Renal cortex interstitium (tissue), 11 donors: Measurements from ENCODE around the gene COL13A1. TPM values are rescaled to one million over a fixed set of nuclear protein-coding genes. Genes with fewer than 3 reads are reported as not detected.

ENCODE experiments used
- DNase-seq, 11 donors: peaks; one replicate each; pipeline ENCODE4 v3.0.0-alpha.2; 2013; ENCODE audit warnings: low read depth in 9 of 11, low spot score in 4 of 11; ENCODE audit errors: extremely low read depth in 1 of 11
- polyA plus RNA-seq, 3 donors: library from polyadenylated mRNA; unstranded; fragments of 120-200 nt; gene quantifications; one replicate each; pipeline ENCODE4 v1.2.1, GENCODE V29; 2013; ENCODE audit not compliant: insufficient read length in 3 of 3

COL13A1 gene
- polyA plus RNA-seq, 3 donors = 23.1 to 28.3 (median 23.4) TPM

GRCh38 chr10:69838418-69838817 lies 36.7 kb downstream of the COL13A1 start:
- DNase-seq = no peak

DNA sequence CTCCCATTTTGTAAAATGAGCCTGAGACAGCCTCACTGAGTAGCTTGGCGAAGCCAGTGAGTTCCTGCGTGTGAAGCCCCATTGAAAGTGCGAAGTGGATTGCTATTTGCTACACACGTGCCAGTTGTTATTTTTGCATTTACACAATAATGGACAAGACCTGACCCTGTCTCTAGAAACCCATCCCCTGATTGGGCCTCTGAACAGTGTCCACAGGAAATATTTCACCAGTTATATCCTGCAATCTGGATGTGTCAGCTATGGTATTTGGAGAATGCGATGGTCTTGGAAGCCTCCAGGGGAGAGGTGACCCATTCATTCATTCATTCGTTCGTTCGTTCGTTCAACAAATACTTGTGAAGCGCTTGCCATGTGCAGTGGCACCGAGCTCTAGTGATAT lies 37.1 kb downstream of the COL13A1 start:
- DNase-seq = no peak

DNA sequence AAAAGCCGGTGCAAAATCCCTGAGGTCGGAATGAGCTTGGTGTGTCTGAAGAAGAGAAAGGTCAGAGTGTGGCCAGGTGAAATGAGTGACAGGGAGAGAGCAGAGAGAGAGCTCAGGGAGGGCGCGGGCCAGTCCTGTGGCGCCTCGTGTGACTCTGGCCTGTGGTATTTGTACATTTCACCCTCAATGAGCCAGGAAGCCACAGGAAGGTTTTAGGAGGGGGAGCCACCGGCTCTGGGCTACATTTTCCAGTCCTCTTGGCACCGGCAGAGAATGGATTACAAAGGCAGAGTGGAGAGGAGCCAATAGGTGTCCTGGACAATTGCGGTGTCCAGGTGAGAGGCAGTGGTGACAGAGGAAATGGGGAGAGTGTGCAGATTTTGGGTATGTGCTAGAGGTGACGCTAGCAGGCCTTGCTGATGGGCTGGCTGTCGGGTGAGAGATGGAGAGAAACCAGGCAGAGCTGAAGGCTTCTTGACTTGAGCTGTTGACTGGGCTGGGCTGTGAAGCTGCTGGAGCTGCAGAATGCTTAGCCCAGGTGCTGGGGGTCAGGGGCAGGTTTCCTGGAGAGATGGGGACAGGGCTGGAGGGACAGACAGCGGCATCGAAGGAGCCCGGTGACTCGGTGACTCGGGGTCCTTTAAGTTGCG lies 38.1 kb downstream of the COL13A1 start:
- DNase-seq = no peak

DNA sequence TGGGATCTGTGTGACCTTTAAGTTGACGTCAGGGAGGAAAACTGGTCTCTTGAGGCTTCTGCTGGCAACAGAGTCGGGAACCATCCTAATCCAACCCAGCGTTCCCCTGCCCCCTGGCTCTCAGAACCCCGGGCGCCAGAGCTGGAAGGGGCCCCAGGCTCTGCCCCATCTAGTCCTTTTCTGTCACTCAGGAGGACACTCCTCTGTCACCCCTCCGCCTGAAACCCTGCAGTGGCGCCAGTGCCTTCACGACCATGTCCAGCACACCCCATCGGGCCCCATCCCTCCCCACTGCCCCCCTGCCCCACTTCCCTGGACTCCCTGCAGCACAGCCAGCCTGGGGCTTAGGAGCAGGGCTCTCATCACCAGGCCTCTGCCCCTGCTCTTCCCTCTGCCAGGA lies 39.1 kb downstream of the COL13A1 start:
- DNase-seq = no peak

GRCh38 chr10:69842020-69842419 lies 40.3 kb downstream of the COL13A1 start:
- DNase-seq = no peak

- DNase-seq = no peak
Measured at GRCh38 chr10:69842882-69843281, 41.2 kb downstream of the COL13A1 start.

DNA sequence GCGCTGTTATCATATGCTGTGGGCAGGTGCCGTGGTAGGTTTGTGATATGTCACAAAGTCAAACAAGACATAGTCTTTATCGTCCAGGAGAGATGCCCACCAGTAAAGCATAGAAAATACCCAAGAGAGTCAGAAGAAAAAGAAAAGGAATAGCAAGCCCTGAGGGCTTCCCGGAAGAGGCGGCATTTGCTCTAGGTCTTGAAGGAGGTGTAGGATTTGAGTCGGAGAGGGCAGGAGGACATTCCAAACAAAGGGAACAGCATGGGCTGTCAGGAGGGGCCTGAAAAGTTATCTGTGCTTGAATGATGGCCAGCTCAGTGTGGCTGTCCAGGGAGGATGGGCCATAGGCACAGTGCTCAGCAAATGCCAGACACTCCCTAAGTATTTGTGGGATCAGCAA lies 42.2 kb downstream of the COL13A1 start:
- no peak for DNase-seq

- DNase-seq = no peak
Measured at GRCh38 chr10:69844698-69845097, 43.0 kb downstream of the COL13A1 start.

GRCh38 chr10:69845574-69846292 lies 44.0 kb downstream of the COL13A1 start:
- DNase-seq = peak in 3 of 11 donors; percentile 35 to 58 (median 47)

GRCh38 chr10:69846293-69846921 lies 44.7 kb downstream of the COL13A1 start:
- no peak for DNase-seq

DNA sequence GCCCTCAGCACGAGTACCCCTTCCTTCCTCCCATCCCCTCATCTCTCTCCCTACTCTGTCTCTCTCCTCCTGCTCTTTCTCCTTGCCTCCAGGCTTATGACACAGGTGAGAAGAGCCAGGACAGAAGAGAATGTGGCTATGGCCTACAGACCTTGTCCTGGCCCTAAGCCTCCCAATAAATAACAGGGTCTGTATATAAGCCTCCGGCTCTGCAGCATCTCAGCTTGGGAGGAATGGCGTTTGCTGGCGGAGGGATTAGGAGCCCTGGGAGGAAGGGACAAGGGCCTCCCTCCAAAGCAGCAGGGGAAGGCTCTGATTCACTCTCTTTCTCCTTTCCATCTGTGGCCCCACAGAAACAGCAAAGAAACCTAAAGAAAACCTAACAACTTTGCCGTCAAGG lies 45.8 kb downstream of the COL13A1 start:
- DNase-seq = no peak

DNA sequence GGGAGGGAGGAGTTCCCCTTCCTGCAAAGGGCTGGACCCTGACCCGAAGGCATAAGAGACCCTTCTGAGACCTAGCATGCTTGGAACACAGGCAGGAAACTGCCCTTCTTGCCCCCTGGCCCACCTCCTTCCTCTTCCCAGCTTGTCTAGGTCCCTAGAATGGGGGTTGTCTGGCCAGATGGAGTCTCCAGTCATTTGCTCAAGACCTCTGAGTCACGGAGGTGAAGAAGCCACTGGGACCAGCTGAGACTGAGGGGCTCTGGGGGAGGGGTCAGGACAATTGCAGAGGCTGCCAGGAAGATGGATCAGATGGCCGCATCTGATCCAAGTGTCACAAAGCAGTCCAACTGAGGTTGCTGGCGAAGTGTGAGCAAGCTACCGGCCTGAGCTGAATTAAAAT lies 46.2 kb downstream of the COL13A1 start:
- DNase-seq = no peak

DNA sequence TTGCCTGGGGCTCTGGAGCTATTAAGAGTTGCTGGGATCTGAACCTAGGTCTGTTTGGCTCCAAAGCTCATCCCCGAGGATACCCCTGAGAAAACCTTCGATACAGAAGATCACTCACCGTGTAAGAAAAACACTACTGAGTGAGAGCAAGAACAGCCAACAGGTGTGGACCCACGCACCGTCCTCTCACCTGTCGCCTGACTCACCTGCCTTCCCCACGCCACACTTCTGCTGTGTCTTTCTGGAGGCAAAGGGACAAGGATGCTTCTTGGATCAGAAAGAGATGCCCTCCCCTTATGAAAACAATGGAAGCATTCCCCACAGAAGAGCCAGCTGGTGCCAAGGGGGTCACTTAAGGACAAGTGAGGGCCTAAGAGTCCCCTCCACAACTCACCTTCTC lies 46.7 kb downstream of the COL13A1 start:
- no peak for DNase-seq

GRCh38 chr10:69849825-69850224 lies 48.1 kb downstream of the COL13A1 start:
- no peak for DNase-seq

DNA sequence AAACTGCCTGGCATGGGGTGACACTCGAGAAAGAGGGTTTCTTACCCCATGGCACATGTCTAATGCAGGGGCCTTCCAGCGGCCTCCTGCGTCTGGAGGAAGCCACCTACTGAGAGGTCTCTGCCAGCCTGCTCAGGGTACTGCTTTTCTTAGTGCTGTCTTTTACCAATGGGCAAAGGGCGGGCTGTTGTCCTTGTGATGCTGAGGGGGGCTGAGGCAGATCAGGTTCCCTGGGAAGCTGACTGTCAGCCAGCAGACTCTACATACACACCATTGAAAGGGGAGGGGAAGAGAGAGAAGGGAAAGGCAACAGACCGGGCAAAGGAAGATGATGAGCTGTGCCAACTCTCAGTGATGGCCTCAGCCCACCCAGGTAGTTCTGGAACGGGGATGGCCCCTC lies 48.7 kb downstream of the COL13A1 start:
- no peak for DNase-seq

GRCh38 chr10:69851306-69851705 lies 49.6 kb downstream of the COL13A1 start:
- no peak for DNase-seq

DNA sequence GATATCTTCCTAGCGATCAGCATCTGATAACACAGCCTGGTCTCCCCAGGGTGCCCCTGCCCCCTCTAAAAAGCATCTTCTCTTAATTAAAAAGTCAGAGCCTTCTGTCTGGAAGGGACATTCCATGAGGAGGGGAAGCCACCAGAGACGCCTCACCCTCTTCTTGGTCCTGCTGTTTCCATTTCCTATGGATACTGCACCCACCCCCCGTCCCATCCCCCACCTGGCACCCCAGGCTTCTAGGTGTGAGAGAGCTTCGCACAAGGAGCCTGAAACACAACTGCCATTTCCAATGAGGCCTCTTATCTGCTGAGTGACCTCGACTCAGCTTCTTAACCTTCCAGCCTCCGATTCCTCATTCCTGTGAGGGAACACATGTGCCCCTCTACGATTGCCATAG lies 51.4 kb downstream of the COL13A1 start:
- DNase-seq = no peak

DNA sequence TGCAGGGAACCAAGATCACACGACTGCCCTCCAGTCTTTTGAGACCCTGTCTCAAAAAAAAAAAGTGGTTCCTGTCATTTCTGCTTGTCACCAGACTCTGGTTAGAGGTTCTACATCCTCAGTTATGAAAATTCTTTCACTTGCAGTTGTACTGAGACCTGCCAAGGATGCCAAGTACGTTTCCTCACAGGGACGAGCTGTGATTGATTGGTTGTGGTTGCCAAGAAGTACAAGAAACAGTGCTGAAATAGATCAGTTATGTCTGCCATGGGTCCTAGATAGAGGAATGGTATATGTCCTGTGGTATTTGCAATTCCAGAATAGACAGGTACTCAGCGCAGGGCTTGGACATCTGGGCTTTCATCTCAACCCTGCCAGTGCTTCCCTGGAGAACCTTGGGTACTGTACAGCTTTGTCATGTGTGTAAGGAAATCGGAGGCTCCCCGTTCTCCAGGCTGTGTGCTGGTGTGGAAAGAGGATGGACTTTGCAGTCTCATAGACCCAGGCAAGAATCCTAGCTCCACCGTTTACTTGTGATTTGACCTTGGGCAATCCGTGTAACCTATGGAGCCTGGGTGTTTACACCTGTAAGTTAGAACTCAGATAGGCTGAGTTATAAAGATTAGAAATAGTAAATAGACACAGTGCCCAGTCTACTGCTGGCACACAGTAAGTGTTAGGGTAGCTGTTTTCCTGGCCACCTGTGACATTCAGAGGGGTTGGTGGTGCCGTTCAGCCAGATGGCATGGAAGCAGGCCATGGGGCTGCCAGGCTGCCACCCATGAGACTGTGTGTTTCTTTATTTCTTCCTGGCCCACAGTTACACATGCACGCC lies 53.0 kb downstream of the COL13A1 start:
- DNase-seq = no peak

DNA sequence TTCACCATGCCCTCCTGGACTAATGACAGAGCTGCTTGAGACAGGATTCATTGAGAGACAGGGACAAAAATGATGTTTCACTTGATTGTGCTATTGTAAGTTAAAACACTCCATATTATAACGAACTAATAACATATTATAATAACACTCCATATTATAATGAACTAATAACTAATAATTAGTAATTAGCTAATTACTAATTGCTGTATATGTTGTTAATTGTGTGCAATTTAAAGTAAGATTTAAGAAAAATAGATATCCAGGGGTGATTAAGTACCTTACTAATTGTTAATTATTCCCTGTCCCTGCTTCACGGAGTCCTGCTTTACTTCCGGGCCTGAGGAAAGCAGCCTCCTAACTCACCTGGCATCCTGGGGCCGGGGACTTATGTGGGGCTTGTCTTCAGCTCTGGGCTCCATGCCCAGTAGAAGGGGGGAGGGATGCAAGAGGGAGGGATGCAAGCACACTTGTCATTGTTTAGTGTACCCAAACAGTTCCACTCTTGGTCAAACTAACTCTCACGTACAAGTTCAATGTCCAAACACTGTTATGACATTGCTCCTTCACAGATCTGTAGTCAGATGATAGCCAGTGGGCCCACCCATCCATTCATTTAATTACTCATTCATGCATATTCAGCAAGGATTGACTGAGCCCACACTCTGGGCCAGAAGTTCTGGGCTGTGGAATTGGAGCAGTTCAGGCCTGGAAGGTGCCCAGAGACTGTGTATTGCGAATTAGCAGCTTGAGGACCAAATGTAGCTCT lies 53.8 kb downstream of the COL13A1 start:
- DNase-seq = no peak
